Bone marrow (tissue), 2 donors: ENCODE results near the gene DAD1.
"Not testable (repeated sequence)": the region's sequence is repeated elsewhere in the genome, so short reads cannot be mapped to it uniquely, and the experiment has no call there.

Experiments used
- DNase-seq, 2 donors: peaks; one replicate each; lab custom pipeline; 2025; lab: John Stamatoyannopoulos, UW

The DAD1 gene

DNA sequence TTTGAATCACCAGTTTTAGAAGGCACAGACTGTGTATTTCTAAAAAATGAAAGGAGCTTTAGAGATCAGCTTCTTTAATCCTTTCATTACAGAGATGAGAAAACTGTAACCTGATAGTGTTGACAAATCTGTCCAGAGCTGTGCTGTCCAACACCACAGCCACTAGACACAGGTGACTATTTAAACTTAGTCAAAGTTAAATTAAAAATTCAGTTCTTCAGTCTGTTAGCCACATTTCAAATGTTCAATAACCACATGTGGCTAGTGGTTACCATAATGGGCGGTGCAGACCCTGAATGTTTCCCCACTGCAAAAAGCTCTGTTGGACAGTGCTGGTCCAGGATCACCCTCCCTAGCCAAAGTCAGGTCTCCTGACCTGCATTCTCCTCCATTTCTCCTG is 21.6 kb downstream of the DAD1 start:
- no peak for DNase-seq

DNA sequence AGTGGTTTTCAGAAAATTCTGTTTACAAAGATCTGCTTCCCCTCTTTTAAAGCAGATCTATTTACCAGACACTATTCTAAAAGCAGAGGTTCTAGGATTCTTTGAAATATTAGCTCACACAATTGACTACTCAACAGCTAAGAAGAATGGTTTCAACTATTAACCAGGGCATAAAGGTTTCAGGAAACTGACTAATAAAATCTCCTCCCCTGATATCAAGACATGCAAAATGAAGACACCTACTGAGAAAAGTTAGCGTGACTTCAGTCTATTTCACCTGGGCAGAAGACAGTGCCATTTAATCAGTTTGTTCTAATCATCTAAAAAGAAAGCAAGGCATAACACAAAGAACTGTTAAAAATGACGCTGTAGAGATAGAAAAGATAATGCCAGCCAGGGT is 22.2 kb downstream of the DAD1 start:
- no peak for DNase-seq

DNA sequence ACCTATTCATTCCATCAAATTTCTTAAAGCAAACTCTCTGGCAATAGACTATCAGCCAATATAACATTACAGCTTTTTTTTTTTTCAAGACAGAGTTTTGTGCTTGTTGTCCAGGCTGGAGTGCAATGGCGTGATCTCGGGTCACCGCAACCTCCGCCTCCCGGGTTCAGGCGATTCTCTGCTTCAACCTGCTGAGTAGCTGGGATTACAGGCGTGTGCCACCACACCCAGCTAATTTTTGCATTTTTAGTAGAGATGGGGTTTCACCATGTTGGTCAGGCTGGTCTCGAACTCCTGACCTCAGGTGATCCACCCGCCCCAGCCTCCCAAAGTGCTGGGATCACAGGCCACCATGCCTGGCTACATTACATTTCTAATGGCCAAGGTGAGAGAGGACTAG is 22.8 kb downstream of the DAD1 start:
- DNase-seq: not testable (repeated sequence)

DNA sequence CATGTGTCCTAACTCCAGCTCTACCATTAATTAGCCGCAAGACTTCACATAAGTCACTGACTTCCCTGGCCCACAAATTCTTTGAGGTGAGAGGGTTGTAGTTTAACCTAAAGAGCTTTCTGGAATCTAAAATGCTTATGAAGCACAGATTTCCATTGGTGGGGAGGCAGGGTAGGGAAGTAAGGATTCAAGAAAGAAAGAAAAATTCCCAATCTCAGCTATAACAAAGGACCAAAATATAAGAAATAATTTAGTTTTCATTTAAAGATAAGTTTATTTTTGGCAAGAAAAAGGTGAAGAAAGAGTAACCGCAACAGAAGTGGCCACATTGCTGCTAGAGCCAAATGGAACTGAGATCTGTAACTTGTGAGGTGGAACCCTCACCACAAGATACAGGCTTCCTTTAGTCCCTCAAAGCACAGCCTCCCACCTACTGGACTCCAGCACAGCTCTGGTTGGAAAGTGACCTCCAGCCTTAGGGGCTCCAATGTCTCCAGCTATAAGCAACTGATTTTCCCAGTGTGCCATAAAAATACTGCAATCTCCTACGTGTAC is 23.6 kb downstream of the DAD1 start:
- DNase-seq: no peak

DNA sequence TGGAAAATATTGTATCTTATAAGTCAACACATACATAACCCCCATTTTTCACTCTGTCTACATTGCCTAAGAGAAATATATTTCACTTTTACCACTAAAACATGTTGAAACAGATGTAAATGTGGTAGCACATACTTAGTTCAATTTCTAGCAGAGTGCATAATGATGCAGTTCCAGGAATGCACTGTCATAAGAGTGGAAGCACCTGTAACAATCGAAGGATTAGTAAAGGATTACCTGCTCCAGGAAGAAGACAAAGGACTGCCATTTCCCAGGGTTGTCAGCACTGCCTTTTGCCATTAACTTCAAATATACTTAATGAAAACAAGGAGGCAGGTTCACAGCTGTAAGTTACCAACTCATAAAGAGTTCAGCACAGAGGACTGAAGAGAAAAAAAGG is 24.6 kb downstream of the DAD1 start:
- DNase-seq: no peak

DNA sequence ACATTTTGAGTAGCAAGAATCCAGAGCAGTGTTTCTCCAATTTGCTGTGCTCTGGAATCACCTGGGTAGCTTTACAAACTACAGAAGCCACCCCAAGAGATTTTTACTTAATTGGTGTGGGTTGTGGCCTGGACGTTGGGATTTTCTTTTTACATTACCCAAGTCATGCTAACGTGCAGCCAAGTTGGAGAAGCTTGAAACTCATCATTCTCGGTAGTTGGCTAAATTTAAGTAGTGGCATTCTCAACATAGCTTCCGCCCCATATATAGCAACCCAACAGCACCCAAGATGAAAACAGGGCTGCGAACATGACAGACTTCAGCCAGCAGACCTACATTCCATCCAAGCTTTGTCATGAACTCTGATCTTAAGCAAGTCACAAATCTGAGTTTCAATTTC is 25.0 kb downstream of the DAD1 start:
- no peak for DNase-seq

DNA sequence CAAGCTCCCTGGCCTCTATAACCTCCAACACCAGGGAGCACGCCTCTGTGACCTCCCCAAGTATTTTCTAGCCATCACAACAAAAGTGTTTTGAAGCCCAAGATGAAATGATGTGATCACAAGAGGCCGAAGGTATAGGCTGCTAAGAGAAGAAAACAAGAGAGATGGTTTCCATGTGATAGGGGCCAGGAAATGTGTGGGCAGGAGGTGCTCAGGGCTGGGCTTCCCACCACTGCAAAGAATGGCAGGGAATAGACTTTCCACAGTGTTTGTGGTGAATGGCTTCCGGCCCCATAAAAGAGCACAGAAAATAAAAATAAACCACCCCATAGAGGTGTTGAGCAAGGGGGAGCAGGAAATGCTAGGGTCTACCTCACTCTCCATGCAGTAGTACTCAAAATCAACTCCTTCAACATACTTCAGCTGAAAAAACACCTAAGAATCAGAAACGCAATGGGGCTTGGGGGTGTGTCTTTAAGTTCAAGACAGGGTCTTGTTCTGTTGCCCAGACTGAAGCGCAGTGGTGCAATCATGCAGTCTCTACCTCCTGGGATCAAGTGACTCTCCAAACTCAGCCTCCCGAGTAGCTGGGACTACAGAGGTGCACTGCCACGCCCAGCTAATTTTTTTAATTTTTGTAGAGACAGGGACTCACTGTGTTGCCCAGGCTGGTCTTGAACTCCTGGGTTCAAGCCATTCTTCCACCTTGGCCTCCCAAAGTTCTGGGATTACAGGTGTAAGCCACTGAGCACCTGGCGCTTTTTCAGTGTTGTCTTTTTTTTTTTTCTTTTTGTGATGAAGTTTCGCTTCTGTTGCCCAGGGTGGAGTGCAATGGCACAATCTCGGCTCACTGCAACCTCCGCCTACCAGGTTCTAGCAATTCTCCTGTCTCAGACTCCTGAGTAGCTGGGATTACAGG is 27.1 kb downstream of the DAD1 start:
- DNase-seq: no peak

DNA sequence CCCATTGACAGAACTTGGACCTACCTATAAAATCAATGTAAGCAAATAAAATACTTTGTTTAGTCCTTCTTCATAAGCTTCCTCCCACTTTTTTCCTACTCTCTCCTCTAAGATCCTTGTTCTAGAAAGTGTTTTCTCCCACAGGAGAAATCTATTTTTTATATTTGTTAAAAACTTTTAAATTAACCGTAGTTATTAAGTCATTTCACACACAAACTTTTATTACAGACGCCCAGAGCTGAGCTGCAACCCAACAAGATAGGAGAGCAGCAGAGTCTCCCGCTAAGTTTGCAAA is 27.7 kb downstream of the DAD1 start:
- DNase-seq: no peak

DNA sequence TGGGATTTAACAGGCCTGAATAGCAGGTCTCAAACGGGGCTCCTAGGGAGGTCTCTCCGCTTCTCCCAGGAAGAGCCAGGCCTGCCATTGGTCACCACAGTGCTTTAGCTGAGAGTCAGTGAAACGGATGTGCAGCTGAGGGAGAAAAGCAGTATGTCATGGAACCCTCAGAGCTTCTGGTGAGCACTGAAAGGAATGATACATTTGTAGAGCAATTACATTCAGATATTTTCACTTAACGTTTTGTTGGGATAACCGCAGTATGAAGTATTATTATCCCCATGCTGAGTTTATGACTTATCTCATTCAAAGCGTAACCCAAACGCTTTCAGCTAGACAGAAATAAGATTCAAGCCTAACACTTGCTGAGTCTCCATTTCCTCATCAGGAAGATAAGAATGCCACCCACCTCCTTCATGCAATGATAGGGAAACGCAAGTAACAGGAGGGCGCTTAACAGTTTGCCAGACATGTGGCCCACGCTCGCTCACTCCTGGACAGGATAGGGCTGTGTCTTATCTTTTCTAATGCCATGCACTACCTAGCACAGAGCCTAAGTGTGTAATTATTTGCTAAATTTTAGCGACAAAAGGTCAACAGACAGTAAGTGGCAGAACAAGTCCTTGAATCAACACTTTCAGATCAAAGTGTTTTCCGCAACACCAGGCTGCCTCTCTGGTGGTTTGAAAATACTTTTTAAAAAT is 28.2 kb downstream of the DAD1 start:
- DNase-seq: no peak

DNA sequence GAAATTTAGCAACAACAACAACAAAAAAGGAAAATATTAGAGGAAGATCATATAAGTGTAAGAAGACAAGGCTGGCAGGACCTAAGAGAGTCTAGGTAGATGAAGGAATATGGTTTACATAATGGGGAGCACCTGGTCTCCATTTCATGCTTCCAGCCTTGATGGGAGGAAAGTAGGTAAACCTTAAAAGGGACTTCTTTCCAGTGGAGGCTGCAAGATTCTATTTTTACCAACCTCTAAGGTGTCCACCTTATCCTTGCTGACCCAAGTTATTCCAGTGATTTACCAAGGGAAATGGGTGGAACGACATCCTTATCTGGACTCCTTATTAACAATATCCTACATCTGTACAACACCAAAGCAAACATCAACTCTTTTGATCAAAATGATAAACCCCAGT is 30.0 kb downstream of the DAD1 start:
- DNase-seq: no peak

DNA sequence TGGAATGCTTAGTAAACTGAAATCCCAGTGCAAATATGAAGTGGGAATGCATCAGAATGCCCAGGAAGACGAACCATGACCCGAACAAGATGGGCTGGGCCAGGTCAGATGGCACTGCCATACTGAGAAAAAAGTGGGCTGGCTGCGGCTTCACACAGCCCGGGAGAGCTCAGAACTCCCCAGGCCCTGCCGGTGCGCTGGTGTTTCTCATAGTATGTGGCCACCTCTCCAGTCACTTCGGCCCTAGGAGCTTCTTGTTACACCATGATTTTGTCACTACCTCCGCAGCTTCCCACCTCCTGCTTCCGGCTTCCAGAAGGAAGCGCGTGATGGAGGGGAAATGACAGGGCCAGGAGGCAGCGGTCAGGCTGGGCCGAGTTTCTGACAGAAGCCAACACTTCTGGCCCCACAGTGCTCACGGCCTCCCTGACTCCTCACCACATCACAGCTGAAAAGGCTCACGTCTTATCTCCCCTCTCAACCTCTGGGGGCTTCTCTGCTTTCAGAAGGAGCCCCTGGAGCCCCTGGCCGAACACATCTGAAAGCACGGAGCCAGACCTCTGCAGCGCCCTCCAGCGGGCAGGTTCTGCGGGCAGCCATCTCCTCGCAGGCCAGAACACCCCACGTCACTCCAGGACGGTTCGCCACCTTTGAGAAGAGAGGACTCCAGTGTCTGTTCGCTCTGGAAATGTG is 30.7 kb downstream of the DAD1 start:
- no peak for DNase-seq

DNA sequence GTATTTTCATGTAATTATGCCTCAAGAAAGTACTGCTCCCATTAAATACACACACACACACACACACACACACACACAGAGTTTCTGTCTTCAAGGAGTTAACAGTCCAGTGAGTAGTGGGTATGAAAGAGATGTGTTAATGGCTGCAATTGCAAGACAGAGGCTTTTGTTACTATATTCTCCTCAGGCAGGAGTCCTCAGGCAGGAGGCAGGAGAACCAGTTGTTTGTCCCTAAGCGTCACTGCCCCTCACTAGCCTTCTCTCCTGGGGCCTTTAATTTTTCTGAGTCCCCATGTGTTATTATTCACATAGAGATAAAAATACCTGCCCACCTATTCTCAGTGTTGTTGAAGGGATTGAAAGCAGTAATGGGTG is 31.2 kb downstream of the DAD1 start:
- no peak for DNase-seq

DNA sequence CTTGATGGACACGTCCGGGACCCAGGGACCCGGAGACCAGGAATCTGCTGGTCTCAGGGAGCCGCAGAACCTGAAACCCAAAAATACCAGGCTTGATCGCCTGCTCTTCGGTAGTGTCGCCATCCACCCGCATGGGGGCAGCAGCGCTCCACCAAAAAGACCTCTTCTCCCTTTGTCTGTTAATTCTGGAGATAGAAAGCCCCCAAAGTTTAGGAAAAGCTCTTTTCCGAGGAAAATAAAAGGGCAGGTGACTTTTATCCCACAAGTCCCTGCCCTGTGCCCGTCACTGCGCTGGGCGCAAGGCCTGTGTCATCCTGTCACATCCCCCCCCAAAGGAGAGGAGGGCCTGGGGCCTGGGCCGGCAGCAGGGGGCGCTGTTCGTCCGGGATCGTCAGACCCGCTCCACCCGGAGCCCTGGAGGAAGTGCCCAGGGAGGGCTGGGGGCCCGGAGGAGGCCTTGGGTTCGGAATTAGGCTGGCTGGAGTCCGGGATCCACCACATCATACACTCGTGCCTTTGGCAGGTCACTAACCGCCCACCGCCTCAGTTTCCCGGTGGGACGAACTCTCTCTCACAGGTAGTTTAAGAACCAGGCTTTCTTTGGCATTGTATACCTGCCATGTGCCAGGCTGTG is 31.9 kb downstream of the DAD1 start:
- peak; percentile 80 to 81 for DNase-seq

DNA sequence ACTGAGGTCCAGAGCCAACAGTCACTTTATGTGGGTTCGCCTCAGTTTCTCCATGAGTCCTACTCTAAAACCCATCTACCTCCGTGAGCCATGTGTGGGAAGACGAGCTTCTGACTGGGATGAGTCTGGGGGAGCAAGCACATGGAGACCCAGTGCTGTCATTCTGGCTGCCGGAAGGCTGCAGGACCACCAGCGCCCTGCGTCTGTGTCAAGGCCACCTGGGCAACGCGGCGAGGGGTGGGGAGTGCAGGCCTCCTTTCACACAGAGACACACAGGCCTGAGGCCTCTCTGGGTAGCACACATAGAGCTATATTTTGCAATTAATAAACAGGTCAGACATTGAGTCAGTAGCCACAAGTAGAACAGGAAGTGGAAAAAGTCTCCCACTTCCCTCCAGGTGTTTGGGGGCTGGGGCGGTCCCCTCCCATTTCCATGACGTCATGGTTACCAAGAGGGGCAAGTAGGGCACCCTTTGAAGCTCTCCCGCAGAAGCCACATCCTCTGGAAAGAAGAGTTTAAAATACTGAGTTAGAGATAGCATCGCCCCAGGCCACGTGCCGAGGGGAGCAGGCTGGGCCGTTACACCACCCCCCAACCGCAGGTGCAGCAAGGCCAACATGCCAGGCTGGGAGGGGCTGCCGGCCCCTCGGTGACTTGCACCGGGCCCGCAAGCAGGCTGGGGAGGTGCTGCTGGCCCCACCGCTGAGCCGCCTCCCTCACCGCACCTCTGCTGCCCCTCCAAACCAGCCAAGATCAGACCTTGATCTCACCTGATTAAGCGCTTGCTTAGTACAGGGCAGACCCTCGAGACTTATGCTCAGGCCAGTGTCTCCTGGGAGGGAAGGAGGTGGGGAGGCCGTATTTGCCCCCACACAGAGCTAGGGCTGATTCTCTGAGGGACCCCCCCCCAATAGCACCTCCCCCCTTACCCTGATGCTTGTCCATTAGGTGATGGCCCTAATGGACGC is 32.7 kb downstream of the DAD1 start:
- peak; percentile 33 to 95 for DNase-seq

DNA sequence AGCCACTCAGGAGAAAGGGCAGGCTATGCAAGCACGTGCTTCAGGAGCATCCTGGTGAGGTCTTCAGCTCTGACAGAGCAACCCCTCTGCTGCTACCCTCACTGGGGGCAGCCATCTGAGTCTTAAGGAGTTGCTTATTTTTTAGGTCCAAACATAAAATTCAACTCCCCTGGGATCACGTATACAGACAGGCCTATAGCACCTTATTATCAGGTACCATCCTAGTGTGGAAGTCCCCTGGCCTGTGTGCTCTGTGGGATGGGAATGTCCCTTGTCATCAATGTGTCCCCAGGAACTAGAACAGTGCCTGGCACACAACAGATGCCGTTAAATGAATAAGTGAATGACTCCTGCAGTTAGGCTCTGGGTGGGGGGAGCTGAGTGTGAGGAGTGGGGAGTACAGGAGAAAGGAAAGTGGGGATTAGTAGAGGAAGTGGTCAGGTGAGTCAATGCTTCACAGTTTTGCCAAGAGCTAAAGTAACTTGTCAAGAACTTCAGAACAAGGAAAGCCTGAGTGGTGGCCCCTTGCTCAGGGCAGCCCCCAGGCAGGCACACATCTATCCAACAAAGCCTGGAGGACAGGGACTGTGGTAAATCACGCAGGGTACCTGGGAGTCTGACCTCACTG is 33.5 kb downstream of the DAD1 start:
- no peak for DNase-seq

DNA sequence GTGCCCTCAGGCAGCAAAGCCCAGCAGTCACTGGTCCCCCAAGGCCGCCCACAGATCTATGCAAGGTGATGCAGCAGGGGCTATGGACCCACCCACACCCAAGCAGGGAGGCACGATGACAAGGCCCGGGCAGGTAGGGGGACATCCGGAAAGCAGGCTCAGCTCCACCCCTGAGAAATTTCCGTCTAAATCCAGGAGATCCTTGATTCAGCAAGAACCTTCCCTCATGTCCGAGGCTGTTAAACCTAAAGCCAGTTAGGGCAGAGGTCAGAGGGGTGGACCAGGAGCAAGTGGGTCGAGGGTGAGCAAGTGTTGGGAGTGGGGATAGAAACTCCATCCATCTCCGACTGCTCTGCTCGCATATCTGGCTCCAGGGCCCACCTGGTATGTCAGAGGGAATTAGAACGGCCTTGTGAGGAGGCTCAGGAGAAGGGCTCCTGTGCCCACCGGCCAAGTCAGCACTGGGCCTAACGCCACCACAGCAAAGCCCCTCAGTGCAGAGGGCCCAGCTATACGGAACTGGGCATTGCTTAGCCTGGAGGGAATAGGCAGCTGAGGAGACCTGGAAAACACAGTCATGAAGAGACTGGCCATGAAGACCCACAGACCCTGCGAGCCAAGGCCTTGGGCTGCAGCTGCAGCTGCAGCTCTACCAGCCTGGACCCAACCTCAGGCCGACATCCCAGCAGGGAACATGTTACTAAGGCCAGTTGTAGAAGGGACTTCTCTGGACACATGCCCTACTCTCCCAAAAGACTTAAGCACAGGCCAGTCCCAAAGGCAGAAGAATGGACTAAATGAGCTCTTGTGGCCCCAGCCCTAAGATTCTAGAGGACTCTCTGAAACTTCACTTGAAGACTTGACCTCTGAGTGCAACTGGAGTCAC is 34.3 kb downstream of the DAD1 start:
- DNase-seq: no peak

DNA sequence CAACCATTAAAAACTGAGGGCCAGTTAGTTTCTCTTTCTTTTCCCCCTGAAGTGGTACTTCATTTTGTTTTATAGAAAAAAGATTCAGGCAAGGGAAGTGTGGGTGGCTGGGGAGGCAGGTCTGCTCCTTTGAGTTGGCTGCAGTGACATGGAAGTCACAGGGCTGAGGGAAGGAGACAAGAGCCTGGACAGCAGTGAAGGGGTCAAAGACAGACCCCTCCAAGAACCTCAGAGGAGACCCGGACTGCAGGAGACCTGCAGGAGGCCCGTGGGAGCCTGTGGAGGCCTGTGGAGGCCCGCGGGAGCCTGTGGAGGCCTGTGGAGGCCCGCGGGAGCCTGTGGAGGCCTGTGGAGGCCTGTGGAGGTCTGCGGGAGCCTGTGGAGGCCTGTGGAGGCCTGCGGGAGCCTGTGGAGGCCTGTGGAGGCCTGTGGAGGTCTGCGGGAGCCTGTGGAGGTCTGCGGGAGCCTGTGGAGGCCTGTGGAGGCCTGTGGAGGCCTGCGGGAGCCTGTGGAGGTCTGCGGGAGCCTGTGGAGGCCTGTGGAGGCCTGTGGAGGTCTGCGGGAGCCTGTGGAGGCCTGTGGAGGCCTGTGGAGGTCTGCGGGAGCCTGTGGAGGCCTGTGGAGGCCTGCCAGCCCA is 35.0 kb downstream of the DAD1 start:
- DNase-seq: peak in 1 of 2 donors; percentile 31

DNA sequence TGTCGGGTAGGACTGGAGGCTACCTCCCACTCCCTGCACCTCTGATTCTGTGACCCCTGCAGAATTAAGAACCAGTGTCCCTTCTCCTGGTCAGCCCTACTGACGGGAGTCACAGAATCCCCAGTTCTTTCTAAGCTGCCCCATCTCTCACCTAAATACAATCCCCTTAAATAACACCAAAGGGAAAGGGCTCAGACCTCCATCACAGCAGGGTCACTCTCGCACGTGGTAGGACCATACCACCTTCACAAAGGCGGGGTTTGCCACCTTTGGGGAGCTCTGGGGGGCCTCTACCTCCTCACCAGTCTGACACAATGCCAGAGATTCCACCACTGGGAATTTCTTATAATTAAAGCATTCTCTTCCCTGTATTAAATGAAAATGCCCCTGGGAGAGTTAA is 35.6 kb downstream of the DAD1 start:
- DNase-seq: no peak

DNA sequence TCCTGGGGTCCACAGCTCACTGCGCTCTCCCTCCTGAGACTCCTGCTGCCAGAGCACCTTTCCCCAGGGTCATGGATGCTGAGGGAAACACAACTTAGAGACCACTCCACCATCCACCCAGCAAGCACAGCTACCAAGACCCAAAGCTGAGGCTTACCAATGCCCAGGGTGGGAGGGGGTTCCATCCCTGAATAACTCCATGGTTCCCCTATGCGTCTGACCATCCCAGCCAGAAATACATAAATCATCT is 36.3 kb downstream of the DAD1 start:
- no peak for DNase-seq
